PFSK-1 (cell line): ENCODE measurements around the gene UBL4A.

Experiments used
- FOXP2 ChIP-seq: optimal IDR thresholded peaks from 2 replicates; pipeline ENCODE3; 2011; ENCODE audit warnings: borderline replicate concordance, control low read depth, inconsistent platforms; ENCODE audit not compliant: insufficient read depth; ENCODE audit errors: extremely low read length, extremely low read depth
- POLR2AphosphoS5 ChIP-seq: IDR thresholded peaks from 2 replicates; pipeline ENCODE4 v1.6.1; 2012; ENCODE audit warnings: low read depth, mild to moderate bottlenecking, control low read depth, low read length, moderate library complexity
- SIN3A ChIP-seq: IDR thresholded peaks from 2 replicates; pipeline ENCODE4 v1.6.1; 2012; ENCODE audit warnings: mild to moderate bottlenecking, low read length, moderate library complexity, borderline replicate concordance; ENCODE audit not compliant: insufficient read depth
- TAF1 ChIP-seq: IDR thresholded peaks from 2 replicates; pipeline ENCODE4 v1.6.1; 2012; ENCODE audit warnings: low read length, control low read depth, borderline replicate concordance; ENCODE audit not compliant: insufficient read depth
- TF ChIP-seq, protein P1 (sequence below), 2 experiments: IDR thresholded peaks; 2 replicates each; pipeline versions ENCODE4 v1.6.1 to v1.8.0; 2011 to 2012; ENCODE audit warnings: low read depth in 2 of 2, low read length in 2 of 2, control low read depth in 1 of 2, inconsistent platforms in 1 of 2, mild to moderate bottlenecking in 1 of 2, moderate library complexity in 1 of 2; ENCODE audit not compliant: insufficient read depth in 1 of 2

UBL4A gene

DNA sequence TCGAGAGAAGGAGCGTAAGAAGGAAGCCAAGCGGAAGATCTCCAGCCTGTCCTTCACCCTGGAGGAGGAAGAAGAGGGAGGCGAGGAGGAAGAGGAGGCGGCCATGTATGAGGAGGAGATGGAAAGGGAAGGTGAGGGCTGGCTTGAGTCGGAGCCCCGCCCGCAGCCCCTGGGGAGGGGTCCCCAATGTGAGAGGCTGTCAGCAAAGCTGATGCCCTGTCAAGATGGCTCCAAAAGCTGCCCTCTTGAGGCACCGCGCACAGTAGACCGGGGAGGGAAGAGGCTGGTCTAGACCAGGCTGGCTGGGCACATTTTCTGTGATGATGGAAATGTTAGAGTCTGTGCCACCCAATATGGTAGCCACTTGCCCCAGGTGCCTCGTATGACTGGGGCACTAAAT, 40.0 kb downstream of the UBL4A start:
- TF ChIP-seq TAF1: no peak
- TF ChIP-seq POLR2AphosphoS5: no peak
- TF ChIP-seq, protein P1, sequence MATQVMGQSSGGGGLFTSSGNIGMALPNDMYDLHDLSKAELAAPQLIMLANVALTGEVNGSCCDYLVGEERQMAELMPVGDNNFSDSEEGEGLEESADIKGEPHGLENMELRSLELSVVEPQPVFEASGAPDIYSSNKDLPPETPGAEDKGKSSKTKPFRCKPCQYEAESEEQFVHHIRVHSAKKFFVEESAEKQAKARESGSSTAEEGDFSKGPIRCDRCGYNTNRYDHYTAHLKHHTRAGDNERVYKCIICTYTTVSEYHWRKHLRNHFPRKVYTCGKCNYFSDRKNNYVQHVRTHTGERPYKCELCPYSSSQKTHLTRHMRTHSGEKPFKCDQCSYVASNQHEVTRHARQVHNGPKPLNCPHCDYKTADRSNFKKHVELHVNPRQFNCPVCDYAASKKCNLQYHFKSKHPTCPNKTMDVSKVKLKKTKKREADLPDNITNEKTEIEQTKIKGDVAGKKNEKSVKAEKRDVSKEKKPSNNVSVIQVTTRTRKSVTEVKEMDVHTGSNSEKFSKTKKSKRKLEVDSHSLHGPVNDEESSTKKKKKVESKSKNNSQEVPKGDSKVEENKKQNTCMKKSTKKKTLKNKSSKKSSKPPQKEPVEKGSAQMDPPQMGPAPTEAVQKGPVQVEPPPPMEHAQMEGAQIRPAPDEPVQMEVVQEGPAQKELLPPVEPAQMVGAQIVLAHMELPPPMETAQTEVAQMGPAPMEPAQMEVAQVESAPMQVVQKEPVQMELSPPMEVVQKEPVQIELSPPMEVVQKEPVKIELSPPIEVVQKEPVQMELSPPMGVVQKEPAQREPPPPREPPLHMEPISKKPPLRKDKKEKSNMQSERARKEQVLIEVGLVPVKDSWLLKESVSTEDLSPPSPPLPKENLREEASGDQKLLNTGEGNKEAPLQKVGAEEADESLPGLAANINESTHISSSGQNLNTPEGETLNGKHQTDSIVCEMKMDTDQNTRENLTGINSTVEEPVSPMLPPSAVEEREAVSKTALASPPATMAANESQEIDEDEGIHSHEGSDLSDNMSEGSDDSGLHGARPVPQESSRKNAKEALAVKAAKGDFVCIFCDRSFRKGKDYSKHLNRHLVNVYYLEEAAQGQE (IDR thresholded peaks at IDR 0.05; ENCODE audit: insufficient read depth in 1 of 2, low read depth in 2 of 2, low read length in 2 of 2): no peak
- TF ChIP-seq SIN3A: no peak

DNA sequence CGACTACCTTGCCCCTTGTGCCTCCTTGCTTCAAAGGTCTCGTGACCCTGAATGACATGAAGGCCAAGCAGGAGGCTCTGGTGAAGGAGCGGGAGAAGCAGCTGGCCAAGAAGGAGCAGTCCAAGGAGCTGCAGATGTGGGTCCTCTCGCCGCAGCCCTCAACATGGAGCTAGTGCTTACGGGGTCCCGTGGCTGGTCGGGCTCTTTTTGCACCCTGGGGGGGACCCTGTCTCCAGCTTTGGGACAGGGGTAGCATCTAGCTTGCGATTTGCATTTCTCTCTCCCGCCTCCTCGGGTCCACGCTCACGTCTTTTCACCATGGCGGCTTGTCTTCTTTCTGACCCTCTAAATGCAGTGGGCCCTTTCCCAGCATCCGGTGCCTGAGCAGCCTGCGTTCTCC, 40.6 kb downstream of the UBL4A start:
- no peak for TF ChIP-seq SIN3A
- TF ChIP-seq TAF1: no peak
- TF ChIP-seq POLR2AphosphoS5: no peak
- TF ChIP-seq, protein P1 (IDR thresholded peaks at IDR 0.05; ENCODE audit: insufficient read depth in 1 of 2, low read depth in 2 of 2, low read length in 2 of 2): no peak

DNA sequence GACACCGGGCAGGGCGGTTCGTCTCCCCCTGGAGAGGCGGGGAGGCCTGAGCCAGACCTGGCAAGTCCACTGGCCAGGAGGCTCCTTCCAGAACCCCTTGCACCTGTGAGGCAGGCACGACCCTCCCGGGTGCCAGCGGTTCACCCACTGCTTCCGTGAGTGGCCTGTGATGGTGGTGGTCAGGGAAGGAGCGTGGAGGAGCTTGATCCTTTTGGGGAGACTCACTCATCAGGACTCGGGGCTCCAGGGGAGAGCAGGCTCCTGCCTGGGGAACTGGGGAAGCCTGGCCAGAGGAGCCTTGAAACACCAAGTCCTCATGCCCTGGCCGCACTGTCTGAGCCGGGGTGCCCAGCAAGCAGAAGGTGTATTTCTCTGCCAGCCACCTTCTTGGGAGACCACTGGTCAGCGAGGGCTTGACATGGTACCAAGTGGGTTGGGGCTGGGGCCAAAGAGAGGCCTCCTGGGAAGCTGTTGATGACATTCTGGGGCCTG, 41.6 kb downstream of the UBL4A start:
- TF ChIP-seq TAF1 (no peak), FOXP2 (no peak), POLR2AphosphoS5 (no peak), SIN3A (no peak)
- TF ChIP-seq, protein P1 (IDR thresholded peaks at IDR 0.05; ENCODE audit: insufficient read depth in 1 of 2, low read depth in 2 of 2, low read length in 2 of 2): no peak

DNA sequence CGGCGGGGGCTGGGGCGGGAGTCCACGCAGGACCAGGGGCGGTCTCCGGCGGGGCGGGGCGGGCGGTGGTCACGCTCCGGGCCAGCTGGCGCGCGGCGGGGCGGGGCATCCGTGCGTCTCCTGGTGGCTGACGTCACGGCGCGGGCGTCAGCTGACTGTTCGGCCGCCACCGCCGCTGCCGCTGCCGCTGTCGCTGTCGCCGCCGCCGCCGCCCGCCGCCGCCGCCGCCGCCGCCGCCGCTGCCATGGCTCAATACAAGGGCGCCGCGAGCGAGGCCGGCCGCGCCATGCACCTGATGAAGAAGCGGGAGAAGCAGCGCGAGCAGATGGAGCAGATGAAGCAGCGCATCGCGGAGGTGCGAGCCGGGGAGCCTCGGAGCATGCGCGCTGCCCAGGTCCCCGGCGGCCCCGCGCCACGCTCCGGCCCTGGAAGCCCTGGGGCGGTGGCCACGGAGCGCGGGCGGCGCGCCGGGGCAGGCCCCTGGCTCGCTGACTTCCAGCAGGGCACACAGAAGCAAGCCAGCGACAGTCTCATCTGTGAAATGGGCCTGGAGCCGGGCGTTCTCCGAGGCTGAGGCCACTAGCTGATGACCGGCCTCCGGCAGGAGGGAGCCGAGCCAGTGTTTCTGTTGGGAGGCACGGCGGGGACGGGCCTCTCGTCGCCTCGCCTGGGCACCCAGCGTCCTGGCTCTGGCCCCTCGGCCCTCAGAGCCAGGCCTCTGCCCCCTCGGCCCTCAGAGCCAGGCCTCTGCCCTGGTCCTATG, 42.2 kb downstream of the UBL4A start, which contains the start of gene FAM50A:
Gene FAM50A, plus strand, starts transcription at position 150 of the 763 bp plus-strand sequence. Its CDS starts 95 bp downstream, at position 245.
- no peak for TF ChIP-seq POLR2AphosphoS5
- TF ChIP-seq, protein P1 (IDR thresholded peaks at IDR 0.05; ENCODE audit: insufficient read depth in 1 of 2, low read depth in 2 of 2, low read length in 2 of 2): no peak
- TF ChIP-seq TAF1: no peak
- no peak for TF ChIP-seq SIN3A
- TF ChIP-seq FOXP2: no peak
